Measurements from ENCODE around the gene FIGLA.

Gene FIGLA

DNA sequence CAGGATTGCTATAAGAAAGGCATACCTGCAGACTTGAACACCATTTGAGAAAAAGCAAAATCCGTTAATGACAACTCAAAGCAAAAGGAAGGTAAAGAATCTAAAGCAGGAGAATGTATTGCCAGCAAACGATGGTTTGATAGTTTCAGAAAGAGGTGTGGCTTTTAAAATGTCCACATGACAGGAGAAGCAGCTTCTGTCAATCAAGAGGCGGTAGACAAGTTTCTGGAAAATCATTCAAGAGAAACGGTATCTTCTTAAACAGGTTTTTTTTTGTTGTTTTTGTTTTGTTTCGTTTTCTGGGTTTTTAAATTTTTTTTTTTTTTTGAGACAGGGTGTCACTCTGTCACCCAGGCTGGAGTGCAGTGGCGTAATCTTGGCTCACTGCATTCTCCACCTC is 16.2 kb upstream of the FIGLA start:
- H3K4me2 ChIP-seq (ENCODE audit: low read depth, low read length, poor library complexity, severe bottlenecking) = no peak overlapping the region

GRCh38 chr2:70806013-70806412 is 15.6 kb upstream of the FIGLA start:
- Histone ChIP-seq H3K4me3 (ENCODE audit: low read length, poor library complexity, severe bottlenecking) (no peak overlapping the region), H3K36me3 (ENCODE audit: insufficient read depth, low read length) (no peaks in the 10 kb centered on the region), H4K20me1 (ENCODE audit: insufficient read depth, low read length, poor library complexity, severe bottlenecking) (no peaks in the 10 kb centered on the region), H3K9me2 (replicated peaks; ENCODE audit: low read depth, low read length) (no peaks in the 10 kb centered on the region), H3K9me3 (ENCODE audit: insufficient read depth, low read depth, low read length) (no peaks in the 10 kb centered on the region), H3K79me2 (ENCODE audit: insufficient read depth, low read length) (no peaks in the 10 kb centered on the region), H3F3A (ENCODE audit: low read depth) (no peaks in the 10 kb centered on the region), H3K4me1 (ENCODE audit: insufficient read depth, low read length, poor library complexity, severe bottlenecking) (peaks cover 4% of the 10 kb centered on the region), H3K4me2 (ENCODE audit: low read depth, low read length, poor library complexity, severe bottlenecking) (no peak overlapping the region), H2AFZ (ENCODE audit: low read length) (no peak overlapping the region), H3K27me3 (ENCODE audit: insufficient read depth, low read length, poor library complexity, severe bottlenecking) (no peaks in the 10 kb centered on the region), H3K9ac (ENCODE audit: low read depth, low read length, poor library complexity, severe bottlenecking) (no peak overlapping the region)
- TF ChIP-seq CTCF (conservative IDR thresholded peaks at IDR 0.05; ENCODE audit: low read length) = no peak
- TF ChIP-seq EZH2phosphoT487 (IDR thresholded peaks at IDR 0.05; ENCODE audit: borderline replicate concordance) = no peak

More for the DNA sequence above, 16.2 kb upstream of the FIGLA start:
- no peaks in the 10 kb centered on the region for H3K36me3 ChIP-seq (ENCODE audit: insufficient read depth, low read length)
- no peak overlapping the region for H3K4me3 ChIP-seq (ENCODE audit: low read length, poor library complexity, severe bottlenecking)
- H3K9ac ChIP-seq (ENCODE audit: low read depth, low read length, poor library complexity, severe bottlenecking) = no peak overlapping the region
- peaks cover 4% of the 10 kb centered on the region for H3K4me1 ChIP-seq (ENCODE audit: insufficient read depth, low read length, poor library complexity, severe bottlenecking)
- no peak overlapping the region for H2AFZ ChIP-seq (ENCODE audit: low read length)
- no peaks in the 10 kb centered on the region for H3K27me3 ChIP-seq (ENCODE audit: insufficient read depth, low read length, poor library complexity, severe bottlenecking)
- H3F3A ChIP-seq (ENCODE audit: low read depth) = no peaks in the 10 kb centered on the region
- TF ChIP-seq CTCF (conservative IDR thresholded peaks at IDR 0.05; ENCODE audit: low read length) (no peak), EZH2phosphoT487 (IDR thresholded peaks at IDR 0.05; ENCODE audit: borderline replicate concordance) (no peak)
- H4K20me1 ChIP-seq (ENCODE audit: insufficient read depth, low read length, poor library complexity, severe bottlenecking) = no peaks in the 10 kb centered on the region
- H3K9me2 ChIP-seq (replicated peaks; ENCODE audit: low read depth, low read length) = no peaks in the 10 kb centered on the region
- H3K79me2 ChIP-seq (ENCODE audit: insufficient read depth, low read length) = no peaks in the 10 kb centered on the region
- no peaks in the 10 kb centered on the region for H3K9me3 ChIP-seq (ENCODE audit: insufficient read depth, low read depth, low read length)

DNA sequence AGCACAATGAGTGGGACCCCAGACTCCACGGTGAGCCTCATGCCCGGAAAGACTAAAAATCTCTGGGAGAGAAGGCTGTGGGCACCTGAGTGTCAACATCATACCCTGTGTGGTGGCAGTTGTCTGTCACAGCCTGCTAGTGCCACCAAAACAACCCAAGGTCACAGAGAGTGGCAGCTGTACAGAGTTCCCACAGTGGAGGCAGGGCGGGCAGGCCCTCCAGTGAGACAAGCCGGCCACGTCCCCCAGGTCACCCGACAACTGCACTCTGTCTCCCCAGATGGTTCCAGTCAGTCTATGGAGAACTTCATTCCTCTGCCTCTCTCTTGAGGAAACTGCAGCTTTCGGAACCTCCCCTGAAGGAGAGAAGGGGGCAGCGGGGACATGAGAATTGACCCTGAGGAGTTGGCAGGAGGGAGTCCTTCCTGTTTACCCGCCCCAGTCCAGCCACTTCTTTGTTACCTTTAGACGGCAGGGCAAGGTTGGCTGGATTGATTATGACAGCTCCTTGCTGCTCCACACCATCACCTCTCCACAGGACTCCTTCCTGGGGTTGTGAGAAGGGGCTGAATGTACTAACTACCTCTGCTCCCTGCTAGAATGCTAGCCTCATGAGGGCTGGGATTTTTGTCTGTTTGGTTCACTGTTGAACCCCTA is 11.3 kb upstream of the FIGLA start:
- Histone ChIP-seq H4K20me1 (ENCODE audit: insufficient read depth, low read length, poor library complexity, severe bottlenecking) (no peaks in the 10 kb centered on the region), H3K9me3 (ENCODE audit: insufficient read depth, low read depth, low read length) (no peaks in the 10 kb centered on the region), H3K9me2 (replicated peaks; ENCODE audit: low read depth, low read length) (no peaks in the 10 kb centered on the region), H3K9ac (ENCODE audit: low read depth, low read length, poor library complexity, severe bottlenecking) (no peak overlapping the region), H3K4me1 (ENCODE audit: insufficient read depth, low read length, poor library complexity, severe bottlenecking) (no peaks in the 10 kb centered on the region), H2AFZ (ENCODE audit: low read length) (no peak overlapping the region), H3K4me3 (ENCODE audit: low read length, poor library complexity, severe bottlenecking) (no peak overlapping the region), H3K4me2 (ENCODE audit: low read depth, low read length, poor library complexity, severe bottlenecking) (no peak overlapping the region), H3K36me3 (ENCODE audit: insufficient read depth, low read length) (no peaks in the 10 kb centered on the region), H3K27me3 (ENCODE audit: insufficient read depth, low read length, poor library complexity, severe bottlenecking) (no peaks in the 10 kb centered on the region), H3F3A (ENCODE audit: low read depth) (no peaks in the 10 kb centered on the region), H3K79me2 (ENCODE audit: insufficient read depth, low read length) (no peaks in the 10 kb centered on the region)
- TF ChIP-seq CTCF (conservative IDR thresholded peaks at IDR 0.05; ENCODE audit: low read length) = no peak
- no peak for TF ChIP-seq EZH2phosphoT487 (IDR thresholded peaks at IDR 0.05; ENCODE audit: borderline replicate concordance)
